GM12878 (cell line): Measurements from ENCODE around the gene BANP.
"Not testable (repeated sequence)": the region's sequence is repeated elsewhere in the genome, so short reads cannot be mapped to it uniquely, and the experiment has no call there.

ENCODE experiments used
- E2F4 ChIP-seq: IDR thresholded peaks from 2 replicates; pipeline ENCODE4 v1.6.1; 2012; ENCODE audit warnings: low read depth, low read length, improper control_type of control experiment
- HDAC2 ChIP-seq: fragments of 200-600 bp; sonication (generic); IDR thresholded peaks from 2 replicates; pipeline ENCODE4 v1.6.1; 2017
- HDGF ChIP-seq: fragments of 450-650 bp; IDR thresholded peaks from 2 replicates; pipeline ENCODE4 v1.6.1; 2016; ENCODE audit warnings: antibody characterized with exemption
- MEF2B ChIP-seq: fragments of 450-650 bp; IDR thresholded peaks from 2 replicates; pipeline ENCODE4 v1.6.1; 2018; ENCODE audit warnings: mild to moderate bottlenecking, moderate library complexity; ENCODE audit not compliant: partially characterized antibody, poor library complexity, severe bottlenecking
- POLR2A ChIP-seq: IDR thresholded peaks from 2 replicates; pipeline ENCODE4 v1.6.1; 2011; ENCODE audit warnings: low read depth, mild to moderate bottlenecking, low read length
- SMARCA5 ChIP-seq: fragments of 450-650 bp; IDR thresholded peaks from 2 replicates; pipeline ENCODE4 v1.6.1; 2017; ENCODE audit warnings: mild to moderate bottlenecking
- TCF3 ChIP-seq: IDR thresholded peaks from 2 replicates; pipeline ENCODE4 v1.6.1; 2012; ENCODE audit warnings: low read depth, mild to moderate bottlenecking, low read length, borderline replicate concordance; ENCODE audit not compliant: insufficient read depth
- WRNIP1 ChIP-seq: IDR thresholded peaks from 2 replicates; pipeline ENCODE4 v1.6.1; 2011; ENCODE audit warnings: low read depth, low read length, improper control_type of control experiment, borderline replicate concordance
- ZBTB4 ChIP-seq: fragments of 450-650 bp; formaldehyde crosslinking; IDR thresholded peaks from 2 replicates; pipeline ENCODE4 v1.4.0; 2022; ENCODE audit warnings: mild to moderate bottlenecking, moderate library complexity
- ZSCAN29 ChIP-seq: fragments of 450-650 bp; IDR thresholded peaks from 2 replicates; pipeline ENCODE4 v1.6.1; 2017; ENCODE audit warnings: mild to moderate bottlenecking, moderate library complexity
- TF ChIP-seq, protein P1 (sequence below), 3 experiments: IDR thresholded peaks in 2 of 3; conservative IDR thresholded peaks in 1 of 3; 2 replicates each; pipeline ENCODE4 v1.5.1; 2011; ENCODE audit warnings: low read depth in 3 of 3, low read length in 3 of 3, mild to moderate bottlenecking in 3 of 3, control low read depth in 2 of 3, moderate library complexity in 2 of 3, inconsistent platforms in 1 of 3, mixed read lengths in 1 of 3; ENCODE audit not compliant: control insufficient read depth in 2 of 3, insufficient read depth in 1 of 3; ENCODE audit errors: extremely low read depth in 1 of 3
- TF ChIP-seq, protein P2 (sequence below): fragments of 450-650 bp; IDR thresholded peaks from 2 replicates; pipeline ENCODE4 v1.6.1; 2017; ENCODE audit warnings: antibody characterized with exemption, mild to moderate bottlenecking, moderate library complexity

- TF ChIP-seq, protein P1, sequence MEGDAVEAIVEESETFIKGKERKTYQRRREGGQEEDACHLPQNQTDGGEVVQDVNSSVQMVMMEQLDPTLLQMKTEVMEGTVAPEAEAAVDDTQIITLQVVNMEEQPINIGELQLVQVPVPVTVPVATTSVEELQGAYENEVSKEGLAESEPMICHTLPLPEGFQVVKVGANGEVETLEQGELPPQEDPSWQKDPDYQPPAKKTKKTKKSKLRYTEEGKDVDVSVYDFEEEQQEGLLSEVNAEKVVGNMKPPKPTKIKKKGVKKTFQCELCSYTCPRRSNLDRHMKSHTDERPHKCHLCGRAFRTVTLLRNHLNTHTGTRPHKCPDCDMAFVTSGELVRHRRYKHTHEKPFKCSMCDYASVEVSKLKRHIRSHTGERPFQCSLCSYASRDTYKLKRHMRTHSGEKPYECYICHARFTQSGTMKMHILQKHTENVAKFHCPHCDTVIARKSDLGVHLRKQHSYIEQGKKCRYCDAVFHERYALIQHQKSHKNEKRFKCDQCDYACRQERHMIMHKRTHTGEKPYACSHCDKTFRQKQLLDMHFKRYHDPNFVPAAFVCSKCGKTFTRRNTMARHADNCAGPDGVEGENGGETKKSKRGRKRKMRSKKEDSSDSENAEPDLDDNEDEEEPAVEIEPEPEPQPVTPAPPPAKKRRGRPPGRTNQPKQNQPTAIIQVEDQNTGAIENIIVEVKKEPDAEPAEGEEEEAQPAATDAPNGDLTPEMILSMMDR (IDR thresholded peaks at IDR 0.05 in 2 of 3, conservative IDR thresholded peaks at IDR 0.05 in 1 of 3; ENCODE audit: control insufficient read depth in 2 of 3, extremely low read depth in 1 of 3, insufficient read depth in 1 of 3, low read depth in 3 of 3, low read length in 3 of 3): not testable (repeated sequence)
- TF ChIP-seq HDGF; WRNIP1; POLR2A; ZBTB4 (CRISPR knock-in tag); MEF2B; HDAC2; SMARCA5; E2F4; ZSCAN29; TCF3: not testable (repeated sequence)
- TF ChIP-seq, protein P2, sequence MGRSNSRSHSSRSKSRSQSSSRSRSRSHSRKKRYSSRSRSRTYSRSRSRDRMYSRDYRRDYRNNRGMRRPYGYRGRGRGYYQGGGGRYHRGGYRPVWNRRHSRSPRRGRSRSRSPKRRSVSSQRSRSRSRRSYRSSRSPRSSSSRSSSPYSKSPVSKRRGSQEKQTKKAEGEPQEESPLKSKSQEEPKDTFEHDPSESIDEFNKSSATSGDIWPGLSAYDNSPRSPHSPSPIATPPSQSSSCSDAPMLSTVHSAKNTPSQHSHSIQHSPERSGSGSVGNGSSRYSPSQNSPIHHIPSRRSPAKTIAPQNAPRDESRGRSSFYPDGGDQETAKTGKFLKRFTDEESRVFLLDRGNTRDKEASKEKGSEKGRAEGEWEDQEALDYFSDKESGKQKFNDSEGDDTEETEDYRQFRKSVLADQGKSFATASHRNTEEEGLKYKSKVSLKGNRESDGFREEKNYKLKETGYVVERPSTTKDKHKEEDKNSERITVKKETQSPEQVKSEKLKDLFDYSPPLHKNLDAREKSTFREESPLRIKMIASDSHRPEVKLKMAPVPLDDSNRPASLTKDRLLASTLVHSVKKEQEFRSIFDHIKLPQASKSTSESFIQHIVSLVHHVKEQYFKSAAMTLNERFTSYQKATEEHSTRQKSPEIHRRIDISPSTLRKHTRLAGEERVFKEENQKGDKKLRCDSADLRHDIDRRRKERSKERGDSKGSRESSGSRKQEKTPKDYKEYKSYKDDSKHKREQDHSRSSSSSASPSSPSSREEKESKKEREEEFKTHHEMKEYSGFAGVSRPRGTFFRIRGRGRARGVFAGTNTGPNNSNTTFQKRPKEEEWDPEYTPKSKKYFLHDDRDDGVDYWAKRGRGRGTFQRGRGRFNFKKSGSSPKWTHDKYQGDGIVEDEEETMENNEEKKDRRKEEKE: not testable (repeated sequence)
These were observed 68.0 kb downstream of the BANP start for GRCh38 chr16:88019041-88019820.
